HepG2 (cell line): ENCODE data around the gene SMO. TPM values are rescaled to one million over a fixed set of nuclear protein-coding genes. Genes with fewer than 3 reads are reported as not detected.

Experiments used
- ZFP37 ChIP-seq: sonication (generic); formaldehyde crosslinking; IDR thresholded peaks from 2 replicates; pipeline ENCODE4 v1.4.0; 2020; ENCODE audit warnings: missing genetic modification reagents, borderline replicate concordance
- ZNF225 ChIP-seq: sonication (generic); formaldehyde crosslinking; IDR thresholded peaks from 2 replicates; pipeline ENCODE4 v1.4.0; 2020; ENCODE audit warnings: mild to moderate bottlenecking, missing genetic modification reagents
- ZNF446 ChIP-seq: sonication (generic); formaldehyde crosslinking; IDR thresholded peaks from 2 replicates; pipeline ENCODE4 v1.5.0; 2020; ENCODE audit warnings: mild to moderate bottlenecking, missing genetic modification reagents
- ZNF558 ChIP-seq: sonication (generic); formaldehyde crosslinking; IDR thresholded peaks from 2 replicates; pipeline ENCODE4 v1.9.0; 2022; ENCODE audit warnings: mild to moderate bottlenecking, missing genetic modification reagents, borderline replicate concordance
- ZNF746 ChIP-seq: sonication (generic); formaldehyde crosslinking; IDR thresholded peaks from 2 replicates; pipeline ENCODE4 v1.8.0; 2022; ENCODE audit warnings: mild to moderate bottlenecking, missing genetic modification reagents
- polyA plus RNA-seq, 8 experiments: library from polyadenylated mRNA; depleted of rRNA in 3 of 8; stranded (reverse) in 7 of 8; unstranded in 1 of 8; fragments of >200 nt; fragmentation: Illumina TruSeq in 4 of 8; extraction: Trizol in 4 of 8; gene quantifications; 2 replicates each; pipeline versions ENCODE4 v1.2.1 to v1.2.3, GENCODE V29; 2011 to 2016; ENCODE audit warnings: low read depth in 4 of 8, missing spikeins in 1 of 8, mixed read lengths in 1 of 8; ENCODE audit not compliant: insufficient read depth in 1 of 8
- total RNA-seq, 5 experiments: library from RNA; depleted of rRNA; stranded (reverse); fragments of >200 nt; fragmentation: Illumina TruSeq; extraction: Trizol; gene quantifications; 2 replicates each; pipeline ENCODE4 v1.2.3, GENCODE V29; 2016; ENCODE audit warnings: low read depth in 1 of 5
- TF ChIP-seq, protein P1 (sequence below): sonication (generic); formaldehyde crosslinking; IDR thresholded peaks from 2 replicates; pipeline ENCODE4 v1.4.0; 2020; ENCODE audit warnings: mild to moderate bottlenecking, missing genetic modification reagents
- TF ChIP-seq, protein P2 (sequence below): sonication (generic); formaldehyde crosslinking; IDR thresholded peaks from 2 replicates; pipeline ENCODE4 v1.4.0; 2020; ENCODE audit warnings: missing genetic modification reagents, borderline replicate concordance
- TF ChIP-seq, protein P3 (sequence below): sonication (generic); formaldehyde crosslinking; IDR thresholded peaks from 2 replicates; pipeline ENCODE4 v1.5.0; 2020; ENCODE audit warnings: mild to moderate bottlenecking, missing genetic modification reagents, borderline replicate concordance
- TF ChIP-seq, protein P4 (sequence below): sonication (generic); formaldehyde crosslinking; IDR thresholded peaks from 2 replicates; pipeline ENCODE4 v1.5.1; 2020; ENCODE audit warnings: missing genetic modification reagents, mild to moderate bottlenecking, borderline replicate concordance

SMO gene
- total and polyA plus RNA-seq, 2 of the 13 experiments (the other 11 are each of a cell fraction or from before 2014, with no cell fraction given): 23.8 to 32.3 TPM

DNA sequence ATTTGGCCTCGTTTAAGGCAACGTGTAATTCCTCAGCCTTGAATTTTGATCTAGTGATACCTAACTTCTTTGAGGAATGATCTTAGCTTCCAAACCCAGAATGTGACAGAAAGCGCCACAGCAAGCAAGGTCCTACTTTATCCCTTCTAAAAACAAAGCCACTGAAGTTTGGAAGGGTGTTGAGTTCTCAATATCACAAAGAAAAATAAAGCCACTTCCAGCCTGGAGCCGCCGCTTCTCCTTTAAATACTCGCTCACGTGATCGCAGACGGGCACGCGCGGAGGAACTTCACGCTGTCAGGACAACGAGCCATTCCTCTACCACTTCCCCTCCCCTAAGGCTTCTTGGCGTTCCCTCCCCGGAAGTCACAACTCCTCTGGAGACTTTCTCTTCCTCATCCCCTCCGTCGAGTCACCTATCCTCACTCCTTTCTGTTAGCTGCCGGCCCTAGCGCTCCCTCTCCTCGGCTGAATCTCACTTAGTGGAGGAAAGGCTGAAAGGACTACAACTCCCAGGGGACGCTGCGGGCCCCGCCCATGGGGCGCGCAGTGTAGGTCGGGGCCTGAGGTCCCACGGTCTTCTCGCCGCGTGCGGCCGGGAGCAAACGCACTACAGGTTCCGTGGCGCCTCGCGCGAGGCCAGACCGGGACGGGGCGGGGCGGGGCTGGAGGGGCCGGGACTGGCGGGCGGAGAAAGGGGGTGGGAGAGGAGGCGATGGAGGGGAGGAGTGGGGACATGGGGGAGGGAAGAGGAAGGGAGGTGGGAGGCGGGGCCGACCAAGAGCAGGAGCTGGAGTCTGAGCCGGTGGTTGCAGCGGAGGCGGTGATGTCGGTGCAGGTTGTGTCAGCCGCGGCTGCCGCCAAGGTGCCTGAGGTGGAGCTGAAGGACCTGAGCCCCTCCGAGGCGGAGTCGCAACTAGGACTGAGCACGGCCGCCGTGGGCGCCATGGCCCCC, 36.1 kb downstream of the SMO start, which contains the start of gene AHCYL2 (continued):
- no peak; the same call in 1 of the 2 replicates for TF ChIP-seq ZNF558
- TF ChIP-seq ZNF225 (CRISPR knock-in tag): peak; percentile 46; the same call in 1 of the 2 replicates
- TF ChIP-seq, protein P1, sequence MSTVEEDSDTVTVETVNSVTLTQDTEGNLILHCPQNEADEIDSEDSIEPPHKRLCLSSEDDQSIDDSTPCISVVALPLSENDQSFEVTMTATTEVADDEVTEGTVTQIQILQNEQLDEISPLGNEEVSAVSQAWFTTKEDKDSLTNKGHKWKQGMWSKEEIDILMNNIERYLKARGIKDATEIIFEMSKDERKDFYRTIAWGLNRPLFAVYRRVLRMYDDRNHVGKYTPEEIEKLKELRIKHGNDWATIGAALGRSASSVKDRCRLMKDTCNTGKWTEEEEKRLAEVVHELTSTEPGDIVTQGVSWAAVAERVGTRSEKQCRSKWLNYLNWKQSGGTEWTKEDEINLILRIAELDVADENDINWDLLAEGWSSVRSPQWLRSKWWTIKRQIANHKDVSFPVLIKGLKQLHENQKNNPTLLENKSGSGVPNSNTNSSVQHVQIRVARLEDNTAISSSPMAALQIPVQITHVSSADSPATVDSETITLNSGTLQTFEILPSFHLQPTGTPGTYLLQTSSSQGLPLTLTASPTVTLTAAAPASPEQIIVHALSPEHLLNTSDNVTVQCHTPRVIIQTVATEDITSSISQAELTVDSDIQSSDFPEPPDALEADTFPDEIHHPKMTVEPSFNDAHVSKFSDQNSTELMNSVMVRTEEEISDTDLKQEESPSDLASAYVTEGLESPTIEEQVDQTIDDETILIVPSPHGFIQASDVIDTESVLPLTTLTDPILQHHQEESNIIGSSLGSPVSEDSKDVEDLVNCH: no peak
- peak; percentile 96 for TF ChIP-seq ZNF746 (CRISPR knock-in tag)
- TF ChIP-seq ZNF446 (CRISPR knock-in tag): 0 out of 2 replicates have a peak, but pooled peaks have one; percentile 41
- TF ChIP-seq, protein P2, sequence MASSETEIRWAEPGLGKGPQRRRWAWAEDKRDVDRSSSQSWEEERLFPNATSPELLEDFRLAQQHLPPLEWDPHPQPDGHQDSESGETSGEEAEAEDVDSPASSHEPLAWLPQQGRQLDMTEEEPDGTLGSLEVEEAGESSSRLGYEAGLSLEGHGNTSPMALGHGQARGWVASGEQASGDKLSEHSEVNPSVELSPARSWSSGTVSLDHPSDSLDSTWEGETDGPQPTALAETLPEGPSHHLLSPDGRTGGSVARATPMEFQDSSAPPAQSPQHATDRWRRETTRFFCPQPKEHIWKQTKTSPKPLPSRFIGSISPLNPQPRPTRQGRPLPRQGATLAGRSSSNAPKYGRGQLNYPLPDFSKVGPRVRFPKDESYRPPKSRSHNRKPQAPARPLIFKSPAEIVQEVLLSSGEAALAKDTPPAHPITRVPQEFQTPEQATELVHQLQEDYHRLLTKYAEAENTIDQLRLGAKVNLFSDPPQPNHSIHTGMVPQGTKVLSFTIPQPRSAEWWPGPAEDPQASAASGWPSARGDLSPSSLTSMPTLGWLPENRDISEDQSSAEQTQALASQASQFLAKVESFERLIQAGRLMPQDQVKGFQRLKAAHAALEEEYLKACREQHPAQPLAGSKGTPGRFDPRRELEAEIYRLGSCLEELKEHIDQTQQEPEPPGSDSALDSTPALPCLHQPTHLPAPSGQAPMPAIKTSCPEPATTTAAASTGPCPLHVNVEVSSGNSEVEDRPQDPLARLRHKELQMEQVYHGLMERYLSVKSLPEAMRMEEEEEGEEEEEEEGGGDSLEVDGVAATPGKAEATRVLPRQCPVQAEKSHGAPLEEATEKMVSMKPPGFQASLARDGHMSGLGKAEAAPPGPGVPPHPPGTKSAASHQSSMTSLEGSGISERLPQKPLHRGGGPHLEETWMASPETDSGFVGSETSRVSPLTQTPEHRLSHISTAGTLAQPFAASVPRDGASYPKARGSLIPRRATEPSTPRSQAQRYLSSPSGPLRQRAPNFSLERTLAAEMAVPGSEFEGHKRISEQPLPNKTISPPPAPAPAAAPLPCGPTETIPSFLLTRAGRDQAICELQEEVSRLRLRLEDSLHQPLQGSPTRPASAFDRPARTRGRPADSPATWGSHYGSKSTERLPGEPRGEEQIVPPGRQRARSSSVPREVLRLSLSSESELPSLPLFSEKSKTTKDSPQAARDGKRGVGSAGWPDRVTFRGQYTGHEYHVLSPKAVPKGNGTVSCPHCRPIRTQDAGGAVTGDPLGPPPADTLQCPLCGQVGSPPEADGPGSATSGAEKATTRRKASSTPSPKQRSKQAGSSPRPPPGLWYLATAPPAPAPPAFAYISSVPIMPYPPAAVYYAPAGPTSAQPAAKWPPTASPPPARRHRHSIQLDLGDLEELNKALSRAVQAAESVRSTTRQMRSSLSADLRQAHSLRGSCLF (CRISPR knock-in tag): no peak
- TF ChIP-seq ZFP37 (CRISPR knock-in tag): no peak
- TF ChIP-seq, protein P3, sequence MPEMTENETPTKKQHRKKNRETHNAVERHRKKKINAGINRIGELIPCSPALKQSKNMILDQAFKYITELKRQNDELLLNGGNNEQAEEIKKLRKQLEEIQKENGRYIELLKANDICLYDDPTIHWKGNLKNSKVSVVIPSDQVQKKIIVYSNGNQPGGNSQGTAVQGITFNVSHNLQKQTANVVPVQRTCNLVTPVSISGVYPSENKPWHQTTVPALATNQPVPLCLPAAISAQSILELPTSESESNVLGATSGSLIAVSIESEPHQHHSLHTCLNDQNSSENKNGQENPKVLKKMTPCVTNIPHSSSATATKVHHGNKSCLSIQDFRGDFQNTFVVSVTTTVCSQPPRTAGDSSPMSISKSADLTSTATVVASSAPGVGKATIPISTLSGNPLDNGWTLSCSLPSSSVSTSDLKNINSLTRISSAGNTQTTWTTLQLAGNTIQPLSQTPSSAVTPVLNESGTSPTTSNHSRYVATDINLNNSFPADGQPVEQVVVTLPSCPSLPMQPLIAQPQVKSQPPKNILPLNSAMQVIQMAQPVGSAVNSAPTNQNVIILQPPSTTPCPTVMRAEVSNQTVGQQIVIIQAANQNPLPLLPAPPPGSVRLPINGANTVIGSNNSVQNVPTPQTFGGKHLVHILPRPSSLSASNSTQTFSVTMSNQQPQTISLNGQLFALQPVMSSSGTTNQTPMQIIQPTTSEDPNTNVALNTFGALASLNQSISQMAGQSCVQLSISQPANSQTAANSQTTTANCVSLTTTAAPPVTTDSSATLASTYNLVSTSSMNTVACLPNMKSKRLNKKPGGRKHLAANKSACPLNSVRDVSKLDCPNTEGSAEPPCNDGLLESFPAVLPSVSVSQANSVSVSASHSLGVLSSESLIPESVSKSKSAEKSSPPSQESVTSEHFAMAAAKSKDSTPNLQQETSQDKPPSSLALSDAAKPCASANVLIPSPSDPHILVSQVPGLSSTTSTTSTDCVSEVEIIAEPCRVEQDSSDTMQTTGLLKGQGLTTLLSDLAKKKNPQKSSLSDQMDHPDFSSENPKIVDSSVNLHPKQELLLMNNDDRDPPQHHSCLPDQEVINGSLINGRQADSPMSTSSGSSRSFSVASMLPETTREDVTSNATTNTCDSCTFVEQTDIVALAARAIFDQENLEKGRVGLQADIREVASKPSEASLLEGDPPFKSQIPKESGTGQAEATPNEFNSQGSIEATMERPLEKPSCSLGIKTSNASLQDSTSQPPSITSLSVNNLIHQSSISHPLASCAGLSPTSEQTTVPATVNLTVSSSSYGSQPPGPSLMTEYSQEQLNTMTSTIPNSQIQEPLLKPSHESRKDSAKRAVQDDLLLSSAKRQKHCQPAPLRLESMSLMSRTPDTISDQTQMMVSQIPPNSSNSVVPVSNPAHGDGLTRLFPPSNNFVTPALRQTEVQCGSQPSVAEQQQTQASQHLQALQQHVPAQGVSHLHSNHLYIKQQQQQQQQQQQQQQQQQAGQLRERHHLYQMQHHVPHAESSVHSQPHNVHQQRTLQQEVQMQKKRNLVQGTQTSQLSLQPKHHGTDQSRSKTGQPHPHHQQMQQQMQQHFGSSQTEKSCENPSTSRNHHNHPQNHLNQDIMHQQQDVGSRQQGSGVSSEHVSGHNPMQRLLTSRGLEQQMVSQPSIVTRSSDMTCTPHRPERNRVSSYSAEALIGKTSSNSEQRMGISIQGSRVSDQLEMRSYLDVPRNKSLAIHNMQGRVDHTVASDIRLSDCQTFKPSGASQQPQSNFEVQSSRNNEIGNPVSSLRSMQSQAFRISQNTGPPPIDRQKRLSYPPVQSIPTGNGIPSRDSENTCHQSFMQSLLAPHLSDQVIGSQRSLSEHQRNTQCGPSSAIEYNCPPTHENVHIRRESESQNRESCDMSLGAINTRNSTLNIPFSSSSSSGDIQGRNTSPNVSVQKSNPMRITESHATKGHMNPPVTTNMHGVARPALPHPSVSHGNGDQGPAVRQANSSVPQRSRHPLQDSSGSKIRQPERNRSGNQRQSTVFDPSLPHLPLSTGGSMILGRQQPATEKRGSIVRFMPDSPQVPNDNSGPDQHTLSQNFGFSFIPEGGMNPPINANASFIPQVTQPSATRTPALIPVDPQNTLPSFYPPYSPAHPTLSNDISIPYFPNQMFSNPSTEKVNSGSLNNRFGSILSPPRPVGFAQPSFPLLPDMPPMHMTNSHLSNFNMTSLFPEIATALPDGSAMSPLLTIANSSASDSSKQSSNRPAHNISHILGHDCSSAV: 0 out of 2 replicates have a peak, but pooled peaks have one; percentile 61
- TF ChIP-seq, protein P4, sequence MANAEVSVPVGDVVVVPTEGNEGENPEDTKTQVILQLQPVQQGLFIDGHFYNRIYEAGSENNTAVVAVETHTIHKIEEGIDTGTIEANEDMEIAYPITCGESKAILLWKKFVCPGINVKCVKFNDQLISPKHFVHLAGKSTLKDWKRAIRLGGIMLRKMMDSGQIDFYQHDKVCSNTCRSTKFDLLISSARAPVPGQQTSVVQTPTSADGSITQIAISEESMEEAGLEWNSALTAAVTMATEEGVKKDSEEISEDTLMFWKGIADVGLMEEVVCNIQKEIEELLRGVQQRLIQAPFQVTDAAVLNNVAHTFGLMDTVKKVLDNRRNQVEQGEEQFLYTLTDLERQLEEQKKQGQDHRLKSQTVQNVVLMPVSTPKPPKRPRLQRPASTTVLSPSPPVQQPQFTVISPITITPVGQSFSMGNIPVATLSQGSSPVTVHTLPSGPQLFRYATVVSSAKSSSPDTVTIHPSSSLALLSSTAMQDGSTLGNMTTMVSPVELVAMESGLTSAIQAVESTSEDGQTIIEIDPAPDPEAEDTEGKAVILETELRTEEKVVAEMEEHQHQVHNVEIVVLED (CRISPR knock-in tag): peak; percentile 86
